Measurements from ENCODE around the gene SNX8. TPM values are rescaled to one million over a fixed set of nuclear protein-coding genes. Genes with fewer than 3 reads are reported as not detected.
A peak's percentile ranks its signal among the peaks of the same experiment; 100 is the strongest.
"Not testable (repeated sequence)": the region's sequence is repeated elsewhere in the genome, so short reads cannot be mapped to it uniquely, and the experiment has no call there.

The SNX8 gene
- total RNA-seq, 1 experiment from 2014 or later = 31.2 TPM

- Mint-ChIP-seq H3K27ac (ENCODE audit: low read depth, unreplicated experiment) (peak overlapping the region; percentile 100), H3K27me3 (ENCODE audit: insufficient read depth, unreplicated experiment) (no peaks in the 10 kb centered on the region), H3K4me1 (ENCODE audit: insufficient read depth, unreplicated experiment) (peaks cover 9% of the 10 kb centered on the region), H3K9me3 (ENCODE audit: unreplicated experiment) (no peaks in the 10 kb centered on the region), H3K4me3 (ENCODE audit: unreplicated experiment) (peak overlapping the region; percentile 91), H3K36me3 (ENCODE audit: insufficient read depth, unreplicated experiment) (peaks cover 30% of the 10 kb centered on the region)
- POLR2A ChIA-PET = interaction anchor here (0.7 to 3.5 kb wide), 25 partner anchors 11 to 896 kb away, joined by 3 to 14 read pairs (median 5); partner anchors contain the start of genes CHST12, MAD1L1, MRM2 and NUDT1
- CTCF ChIA-PET = interaction anchor here (0.6 to 0.7 kb wide), 2 partner anchors 98 to 645 kb away, joined by 3 read pairs; no protein-coding TSS in a partner anchor
- TSS peak; percentile 81 for BruUV-seq (replicated peaks)
- intact Hi-C loops (cut with micrococcal nuclease) = no loop called here
- DNase-seq (ENCODE audit: unreplicated experiment) = no peak
- TF ChIP-seq CTCF (IDR thresholded peaks at IDR 0.05; ENCODE audit: unreplicated experiment) = no peak
Observed at GRCh38 chr7:2353113-2353935, 39.1 kb upstream of the SNX8 start.

- H3K36me3 Mint-ChIP-seq (ENCODE audit: insufficient read depth, unreplicated experiment) = peaks cover 11% of the 10 kb centered on the region
- intact Hi-C loops (cut with micrococcal nuclease) = no loop called here
- no peak overlapping the region for H3K27ac Mint-ChIP-seq (ENCODE audit: low read depth, unreplicated experiment)
- no TSS peak for BruUV-seq (replicated peaks)
- ChIA-PET POLR2A (no interaction called here), CTCF (interaction anchor here (0.6 kb wide), 1 partner anchor 341 kb away, joined by 4 read pairs; no protein-coding TSS in a partner anchor)
- no peak overlapping the region for H3K4me3 Mint-ChIP-seq (ENCODE audit: unreplicated experiment)
- H3K9me3 Mint-ChIP-seq (ENCODE audit: unreplicated experiment) = no peaks in the 10 kb centered on the region
- no peaks in the 10 kb centered on the region for H3K4me1 Mint-ChIP-seq (ENCODE audit: insufficient read depth, unreplicated experiment)
- no peak for DNase-seq (ENCODE audit: unreplicated experiment)
- no peaks in the 10 kb centered on the region for H3K27me3 Mint-ChIP-seq (ENCODE audit: insufficient read depth, unreplicated experiment)
- no peak for TF ChIP-seq CTCF (IDR thresholded peaks at IDR 0.05; ENCODE audit: unreplicated experiment)
Observed at GRCh38 chr7:2350861-2351260, 36.6 kb upstream of the SNX8 start.

- Mint-ChIP-seq H3K4me3 (ENCODE audit: unreplicated experiment) (no peak overlapping the region), H3K27ac (ENCODE audit: low read depth, unreplicated experiment) (no peak overlapping the region), H3K27me3 (ENCODE audit: insufficient read depth, unreplicated experiment) (no peaks in the 10 kb centered on the region), H3K9me3 (ENCODE audit: unreplicated experiment) (no peaks in the 10 kb centered on the region), H3K36me3 (ENCODE audit: insufficient read depth, unreplicated experiment) (peaks cover 11% of the 10 kb centered on the region), H3K4me1 (ENCODE audit: insufficient read depth, unreplicated experiment) (no peaks in the 10 kb centered on the region)
- ChIA-PET POLR2A (interaction anchor here (0.6 kb wide), 1 partner anchor 73 kb away, joined by 4 read pairs; no protein-coding TSS in a partner anchor), CTCF (no interaction called here)
- intact Hi-C loops (cut with micrococcal nuclease) = no loop called here
- no peak for DNase-seq (ENCODE audit: unreplicated experiment)
- TF ChIP-seq CTCF (IDR thresholded peaks at IDR 0.05; ENCODE audit: unreplicated experiment) = no peak
- BruUV-seq (replicated peaks) = no TSS peak
Observed at GRCh38 chr7:2350055-2350454, 35.8 kb upstream of the SNX8 start.

- H3K36me3 Mint-ChIP-seq (ENCODE audit: insufficient read depth, unreplicated experiment); H3K27me3 Mint-ChIP-seq (ENCODE audit: insufficient read depth, unreplicated experiment); H3K27ac Mint-ChIP-seq (ENCODE audit: low read depth, unreplicated experiment); H3K4me1 Mint-ChIP-seq (ENCODE audit: insufficient read depth, unreplicated experiment); H3K9me3 Mint-ChIP-seq (ENCODE audit: unreplicated experiment); DNase-seq (ENCODE audit: unreplicated experiment); H3K4me3 Mint-ChIP-seq (ENCODE audit: unreplicated experiment); BruUV-seq (replicated peaks): not testable (repeated sequence)
- ChIA-PET POLR2A (interaction anchor here (1.6 kb wide), 1 partner anchor 106 kb away, joined by 5 read pairs; the partner anchor contains the start of genes MRM2 and NUDT1), CTCF (interaction anchor here (0.6 to 2.6 kb wide), 17 partner anchors 10 to 909 kb away, joined by 3 to 17 read pairs (median 3); no protein-coding TSS in a partner anchor)
- intact Hi-C loops (cut with micrococcal nuclease) = loop anchor here (1.0 to 2.0 kb wide), 3 partner anchors 100 to 768 kb away; no protein-coding TSS in a partner anchor
Observed at GRCh38 chr7:2347351-2348063, 33.3 kb upstream of the SNX8 start.

Data from MCF 10A (cell line).